DMS153 (cell line): ENCODE results near the gene CCK.

Source experiments
- DNase-seq: peaks from one replicate; lab custom pipeline; 2025; lab: John Stamatoyannopoulos, UW

Gene CCK

GRCh38 chr3:42267878-42268277 lies 1.9 kb upstream of the CCK start:
- DNase-seq: no peak

- no peak for DNase-seq
Measured at GRCh38 chr3:42265059-42265991, 660 bp downstream of the CCK start.

GRCh38 chr3:42264399-42265058 lies 1.5 kb downstream of the CCK start:
- DNase-seq: no peak

- DNase-seq: no peak
Measured at GRCh38 chr3:42263354-42264346, 2.3 kb downstream of the CCK start.

GRCh38 chr3:42262525-42262924 lies 3.5 kb downstream of the CCK start:
- DNase-seq: no peak

GRCh38 chr3:42257007-42257406 lies 9.0 kb downstream of the CCK start:
- no peak for DNase-seq

GRCh38 chr3:42256135-42256819 lies 9.7 kb downstream of the CCK start:
- DNase-seq: no peak

- no peak for DNase-seq
Measured at GRCh38 chr3:42254566-42254965, 11.4 kb downstream of the CCK start.

GRCh38 chr3:42250761-42251160 lies 15.2 kb downstream of the CCK start:
- no peak for DNase-seq

- no peak for DNase-seq
Measured at GRCh38 chr3:42247576-42248027, 18.4 kb downstream of the CCK start.

- no peak for DNase-seq
Measured at GRCh38 chr3:42246091-42246490, 19.9 kb downstream of the CCK start.

GRCh38 chr3:42236611-42237010 lies 29.4 kb downstream of the CCK start:
- DNase-seq: no peak

GRCh38 chr3:42235532-42235931 lies 30.5 kb downstream of the CCK start:
- no peak for DNase-seq

GRCh38 chr3:42230860-42231259 lies 35.1 kb downstream of the CCK start:
- DNase-seq: no peak

GRCh38 chr3:42229942-42230688 lies 35.9 kb downstream of the CCK start:
- DNase-seq: no peak

GRCh38 chr3:42229266-42229941 lies 36.6 kb downstream of the CCK start:
- no peak for DNase-seq

GRCh38 chr3:42228796-42229195 lies 37.2 kb downstream of the CCK start:
- no peak for DNase-seq

GRCh38 chr3:42226470-42227425 lies 39.2 kb downstream of the CCK start:
- DNase-seq: no peak
